A549 (cell line): ENCODE data around the gene ZNF57. TPM values are rescaled to one million over a fixed set of nuclear protein-coding genes. Genes with fewer than 3 reads are reported as not detected.

Source experiments
- ATAC-seq, 2 experiments: fragments of 200-7000 bp in 1 of 2; fragments of >200 bp in 1 of 2; cut with Nextera tagmentation in 1 of 2; cut with Tn5 transposase in 1 of 2; 3 replicates each; pipeline versions ENCODE4 v1.8.0 to v1.9.1; 2018 to 2020; ENCODE audit warnings: mild to moderate bottlenecking in 1 of 2, moderate library complexity in 1 of 2
- CTCF ChIA-PET: fragments of 300-600 bp; sonication (Branson Sonifier 250); formaldehyde crosslinking; extraction: SDS; loops from one replicate; lab custom pipeline; 2021; ENCODE audit warnings: antibody characterized with exemption, inconsistent platforms; lab: Yijun Ruan, JAX
- POLR2A ChIA-PET: fragments of 350-600 bp; formaldehyde crosslinking; extraction: SDS; loops from one replicate; lab custom pipeline; 2021; ENCODE audit warnings: antibody characterized with exemption, inconsistent platforms; lab: Yijun Ruan, JAX
- DNase-seq, 2 experiments: peaks; one replicate each; pipeline versions ENCODE4 v3.0.0 to v3.0.0-alpha.2; 2011 to 2016; ENCODE audit warnings: low read depth in 1 of 2, low spot score in 1 of 2
- FAIRE-seq: peaks from 2 replicates; lab custom pipeline; 2011; peaks lifted over from hg19 to GRCh38; lab: Jason Lieb, UNC
- H3K27ac ChIP-seq, 2 experiments: fragments of >200 bp; sonication (Bioruptor Twin); formaldehyde crosslinking; 3 replicates each; pipeline ENCODE4 v1.5.1; 2016 to 2017
- H3K4me1 ChIP-seq: fragments of >200 bp; sonication (Bioruptor Twin); formaldehyde crosslinking; 3 replicates; pipeline ENCODE4 v1.6.1; 2016
- H3K4me2 ChIP-seq: fragments of >200 bp; sonication (Bioruptor Twin); formaldehyde crosslinking; 3 replicates; pipeline ENCODE4 v1.6.1; 2016
- H3K4me3 ChIP-seq: fragments of >200 bp; sonication (Bioruptor Twin); formaldehyde crosslinking; 3 replicates; pipeline ENCODE4 v1.5.1; 2016
- H3K9me3 ChIP-seq: fragments of >200 bp; sonication (Bioruptor Twin); formaldehyde crosslinking; 3 replicates; pipeline ENCODE4 v1.6.1; 2016
- ATOH8 ChIP-seq: fragments of 250-450 bp; sonication (Bioruptor Pico); IDR thresholded peaks from 2 replicates; pipeline ENCODE4 v1.5.0; 2020; ENCODE audit warnings: low read depth, mild to moderate bottlenecking, moderate library complexity
- BCL3 ChIP-seq: fragments of >200 bp; sonication (Bioruptor Twin); formaldehyde crosslinking; IDR thresholded peaks from 3 replicates; pipeline ENCODE4 v1.6.1; 2016
- CBX8 ChIP-seq: fragments of 200-600 bp; sonication (generic); IDR thresholded peaks from 2 replicates; pipeline ENCODE4 v1.6.1; 2016
- CHD4 ChIP-seq: fragments of 200-600 bp; sonication (generic); IDR thresholded peaks from 2 replicates; pipeline ENCODE4 v1.6.1; 2016; ENCODE audit warnings: antibody characterized with exemption, mild to moderate bottlenecking, borderline replicate concordance
- ELK1 ChIP-seq: fragments of 150-350 bp; IDR thresholded peaks from 2 replicates; pipeline ENCODE4 v1.6.1; 2014; ENCODE audit warnings: low read depth, mild to moderate bottlenecking, low read length
- FOSL2 ChIP-seq, 2 experiments: fragments of 450-650 bp in 1 of 2; fragments of >200 bp in 1 of 2; sonication (Bioruptor Twin) in 1 of 2; formaldehyde crosslinking; IDR thresholded peaks; 2 replicates each; pipeline versions ENCODE4 v1.5.0 to v1.6.1; 2016 to 2020; ENCODE audit warnings: mild to moderate bottlenecking in 1 of 2, moderate library complexity in 1 of 2
- FOXS1 ChIP-seq: fragments of 250-450 bp; sonication (Bioruptor Pico); IDR thresholded peaks from 2 replicates; pipeline ENCODE4 v1.5.0; 2020; ENCODE audit warnings: mild to moderate bottlenecking, moderate library complexity
- GATA3 ChIP-seq: IDR thresholded peaks from 2 replicates; pipeline ENCODE4 v1.6.1; 2012; ENCODE audit warnings: borderline replicate concordance
- HMGXB4 ChIP-seq: fragments of 250-450 bp; sonication (Bioruptor Pico); IDR thresholded peaks from 2 replicates; pipeline ENCODE4 v1.5.0; 2021; ENCODE audit warnings: mild to moderate bottlenecking, moderate library complexity, borderline replicate concordance
- JUN ChIP-seq, 2 experiments: fragments of >200 bp; sonication (Bioruptor Twin); formaldehyde crosslinking; IDR thresholded peaks; 2 replicates in 1 of 2; 3 replicates in 1 of 2; pipeline ENCODE4 v1.6.1; 2016 to 2017
- MAX ChIP-seq: IDR thresholded peaks from 2 replicates; pipeline ENCODE4 v1.6.1; 2012
- MYC ChIP-seq: IDR thresholded peaks from 2 replicates; pipeline ENCODE4 v1.6.1; 2012; ENCODE audit warnings: mild to moderate bottlenecking, inconsistent platforms, low read length, improper control_type of control experiment, borderline replicate concordance
- NFE2L2 ChIP-seq: fragments of 150-350 bp; conservative IDR thresholded peaks from 2 replicates; pipeline ENCODE4 v1.6.1; 2014; ENCODE audit warnings: low read length
- NR3C1 ChIP-seq: fragments of >200 bp; sonication (Bioruptor Twin); formaldehyde crosslinking; IDR thresholded peaks from 3 replicates; pipeline ENCODE4 v1.6.1; 2017
- PHF8 ChIP-seq: fragments of 200-600 bp; sonication (generic); IDR thresholded peaks from 2 replicates; pipeline ENCODE4 v1.6.1; 2016; ENCODE audit warnings: low read depth, mild to moderate bottlenecking, antibody characterized with exemption, moderate library complexity, borderline replicate concordance
- RAD21 ChIP-seq, 2 experiments: fragments of >200 bp in 1 of 2; sonication (Bioruptor Twin) in 1 of 2; formaldehyde crosslinking in 1 of 2; IDR thresholded peaks in 1 of 2; conservative IDR thresholded peaks in 1 of 2; 2 replicates in 1 of 2; 3 replicates in 1 of 2; pipeline ENCODE4 v1.6.1; 2012 to 2018; ENCODE audit warnings: inconsistent platforms in 1 of 2
- REST ChIP-seq: fragments of 200-600 bp; sonication (generic); IDR thresholded peaks from 2 replicates; pipeline ENCODE4 v1.6.1; 2016; ENCODE audit warnings: antibody characterized with exemption, mild to moderate bottlenecking, moderate library complexity
- TFCP2L1 ChIP-seq: fragments of 250-450 bp; sonication (Bioruptor Pico); IDR thresholded peaks from 2 replicates; pipeline ENCODE4 v1.5.0; 2021; ENCODE audit warnings: mild to moderate bottlenecking
- ZC3H11A ChIP-seq: fragments of 450-650 bp; IDR thresholded peaks from 2 replicates; pipeline ENCODE4 v1.6.1; 2014; ENCODE audit warnings: antibody characterized with exemption, mild to moderate bottlenecking
- ZNF302 ChIP-seq: fragments of 250-450 bp; sonication (Bioruptor Pico); IDR thresholded peaks from 2 replicates; pipeline ENCODE4 v1.9.0; 2021; ENCODE audit warnings: inconsistent platforms, mild to moderate bottlenecking, moderate library complexity
- ZSCAN20 ChIP-seq: fragments of 250-450 bp; sonication (Bioruptor Pico); IDR thresholded peaks from 2 replicates; pipeline ENCODE4 v1.8.0; 2022; ENCODE audit warnings: mild to moderate bottlenecking, moderate library complexity
- WGBS: methylation state at CpG from one replicate; pipeline ENCODE4 v1.1.6; 2017; ENCODE audit errors: missing lambda C conversion rate; 5-methylcytosine and 5-hydroxymethylcytosine counted together
- polyA plus RNA-seq, 4 experiments: library from polyadenylated mRNA; depleted of rRNA in 3 of 4; stranded (reverse); fragments of >200 nt; fragmentation: RNase III in 1 of 4; extraction: RNeasy Plus Mini Kit Qiagen cat#74134 plus additional on column Dnase treatment in 1 of 4; gene quantifications; 2 replicates in 3 of 4; 3 replicates in 1 of 4; pipeline ENCODE4 v1.2.3, GENCODE V29; 2011 to 2017

ZNF57 gene
- polyA plus RNA-seq, 2 of the 4 experiments (the other 2 are of a cell fraction) = 2.5 to 2.6 TPM

- no peaks in the 10 kb centered on the region for H3K9me3 ChIP-seq
- TF ChIP-seq NR3C1 (no peak), MAX (no peak), ZC3H11A (no peak), ZNF302 (CRISPR knock-in tag) (no peak), ZSCAN20 (CRISPR knock-in tag) (no peak), CHD4 (no peak), ATOH8 (CRISPR knock-in tag) (no peak), ELK1 (no peak), RAD21 (conservative IDR thresholded peaks at IDR 0.05 in 1 of 2, IDR thresholded peaks at IDR 0.05 in 1 of 2) (no peak), CBX8 (no peak), GATA3 (no peak), FOSL2 (IDR thresholded peaks at IDR 0.05) (no peak), FOSL2 (CRISPR knock-in tag; IDR thresholded peaks at IDR 0.05) (no peak), BCL3 (no peak), MYC (no peak), PHF8 (no peak), JUN (IDR thresholded peaks at IDR 0.05) (no peak), REST (no peak), FOXS1 (CRISPR knock-in tag) (no peak), NFE2L2 (no peak)
- no peak overlapping the region for H3K27ac ChIP-seq
- no peak for DNase-seq
- ChIA-PET POLR2A (interaction anchor here (0.7 kb wide), 1 partner anchor 528 kb away, joined by 6 read pairs; no protein-coding TSS in a partner anchor), CTCF (interaction anchor here (0.6 to 12.8 kb wide), 6 partner anchors 9 to 445 kb away, joined by 3 to 127 read pairs (median 6); no protein-coding TSS in a partner anchor)
- ATAC-seq = no peak
- no peak overlapping the region for H3K4me2 ChIP-seq
- FAIRE-seq = no peak
- 93% methylated on average over 5 of the region's 5 CpGs for WGBS
- H3K4me1 ChIP-seq = no peaks in the 10 kb centered on the region
- no peak overlapping the region for H3K4me3 ChIP-seq
These were observed 64.1 kb downstream of the ZNF57 start for GRCh38 chr19:2964874-2965273.

- FAIRE-seq (no peak), DNase-seq (no peak), ATAC-seq (no peak)
- POLR2A ChIA-PET = no interaction called here
- H3K4me1 ChIP-seq = no peaks in the 10 kb centered on the region
- H3K9me3 ChIP-seq = no peaks in the 10 kb centered on the region
- no peak overlapping the region for H3K27ac ChIP-seq
- H3K4me2 ChIP-seq = no peak overlapping the region
- 80% methylated on average over 8 of the region's 8 CpGs for WGBS
- no peak overlapping the region for H3K4me3 ChIP-seq
- TF ChIP-seq HMGXB4 (CRISPR knock-in tag) (no peak), TFCP2L1 (CRISPR knock-in tag) (no peak), BCL3 (no peak)
- CTCF ChIA-PET = interaction anchor here (0.6 to 1.2 kb wide), 5 partner anchors 18 to 547 kb away, joined by 3 to 4 read pairs (median 3); no protein-coding TSS in a partner anchor
These were observed 67.2 kb downstream of the ZNF57 start for GRCh38 chr19:2967972-2968371.
